ENCODE data around the gene ZNF507.

Gene ZNF507

GRCh38 chr19:32317086-32317485 is 28.3 kb upstream of the ZNF507 start:
- no peak overlapping the region for H3K27ac ChIP-seq
- H3K4me3 ChIP-seq (ENCODE audit: low read depth in 1 of 2, low read length in 1 of 2): no peak overlapping the region
- no peaks in the 10 kb centered on the region for H3K4me1 ChIP-seq (ENCODE audit: control insufficient read depth in 1 of 2, insufficient read depth in 1 of 2, low read depth in 1 of 2, low read length in 1 of 2)
- H3K36me3 ChIP-seq: no peaks in the 10 kb centered on the region
- H3K27me3 ChIP-seq: peaks cover 72% of the 10 kb centered on the region
- TF ChIP-seq, protein P1, sequence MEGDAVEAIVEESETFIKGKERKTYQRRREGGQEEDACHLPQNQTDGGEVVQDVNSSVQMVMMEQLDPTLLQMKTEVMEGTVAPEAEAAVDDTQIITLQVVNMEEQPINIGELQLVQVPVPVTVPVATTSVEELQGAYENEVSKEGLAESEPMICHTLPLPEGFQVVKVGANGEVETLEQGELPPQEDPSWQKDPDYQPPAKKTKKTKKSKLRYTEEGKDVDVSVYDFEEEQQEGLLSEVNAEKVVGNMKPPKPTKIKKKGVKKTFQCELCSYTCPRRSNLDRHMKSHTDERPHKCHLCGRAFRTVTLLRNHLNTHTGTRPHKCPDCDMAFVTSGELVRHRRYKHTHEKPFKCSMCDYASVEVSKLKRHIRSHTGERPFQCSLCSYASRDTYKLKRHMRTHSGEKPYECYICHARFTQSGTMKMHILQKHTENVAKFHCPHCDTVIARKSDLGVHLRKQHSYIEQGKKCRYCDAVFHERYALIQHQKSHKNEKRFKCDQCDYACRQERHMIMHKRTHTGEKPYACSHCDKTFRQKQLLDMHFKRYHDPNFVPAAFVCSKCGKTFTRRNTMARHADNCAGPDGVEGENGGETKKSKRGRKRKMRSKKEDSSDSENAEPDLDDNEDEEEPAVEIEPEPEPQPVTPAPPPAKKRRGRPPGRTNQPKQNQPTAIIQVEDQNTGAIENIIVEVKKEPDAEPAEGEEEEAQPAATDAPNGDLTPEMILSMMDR (IDR thresholded peaks at IDR 0.05): no peak
- H3K9me3 ChIP-seq: no peaks in the 10 kb centered on the region

GRCh38 chr19:32318884-32319520 is 26.4 kb upstream of the ZNF507 start:
- no peaks in the 10 kb centered on the region for H3K36me3 ChIP-seq
- H3K9me3 ChIP-seq: no peaks in the 10 kb centered on the region
- H3K27me3 ChIP-seq: peaks cover 62% of the 10 kb centered on the region
- TF ChIP-seq, protein P1 (IDR thresholded peaks at IDR 0.05): no peak
- H3K27ac ChIP-seq: no peak overlapping the region
- H3K4me1 ChIP-seq (ENCODE audit: control insufficient read depth in 1 of 2, insufficient read depth in 1 of 2, low read depth in 1 of 2, low read length in 1 of 2): no peaks in the 10 kb centered on the region
- no peak overlapping the region for H3K4me3 ChIP-seq (ENCODE audit: low read depth in 1 of 2, low read length in 1 of 2)

- Histone ChIP-seq H3K36me3 (no peaks in the 10 kb centered on the region), H3K27ac (no peak overlapping the region), H3K4me3 (ENCODE audit: low read depth in 1 of 2, low read length in 1 of 2) (no peak overlapping the region), H3K9me3 (no peaks in the 10 kb centered on the region), H3K4me1 (ENCODE audit: control insufficient read depth in 1 of 2, insufficient read depth in 1 of 2, low read depth in 1 of 2, low read length in 1 of 2) (no peaks in the 10 kb centered on the region), H3K27me3 (peaks cover 54% of the 10 kb centered on the region)
- TF ChIP-seq, protein P1 (IDR thresholded peaks at IDR 0.05): no peak
Observed at GRCh38 chr19:32322541-32322940, 22.9 kb upstream of the ZNF507 start.

GRCh38 chr19:32324631-32325285 is 20.7 kb upstream of the ZNF507 start:
- Histone ChIP-seq H3K36me3 (no peaks in the 10 kb centered on the region), H3K9me3 (no peaks in the 10 kb centered on the region), H3K27ac (no peak overlapping the region), H3K27me3 (peaks cover 46% of the 10 kb centered on the region), H3K4me3 (ENCODE audit: low read depth in 1 of 2, low read length in 1 of 2) (no peak overlapping the region), H3K4me1 (ENCODE audit: control insufficient read depth in 1 of 2, insufficient read depth in 1 of 2, low read depth in 1 of 2, low read length in 1 of 2) (no peaks in the 10 kb centered on the region)
- TF ChIP-seq, protein P1 (IDR thresholded peaks at IDR 0.05): no peak

- H3K36me3 ChIP-seq: no peaks in the 10 kb centered on the region
- H3K4me1 ChIP-seq (ENCODE audit: control insufficient read depth in 1 of 2, insufficient read depth in 1 of 2, low read depth in 1 of 2, low read length in 1 of 2): no peaks in the 10 kb centered on the region
- TF ChIP-seq, protein P1 (IDR thresholded peaks at IDR 0.05): no peak
- no peaks in the 10 kb centered on the region for H3K9me3 ChIP-seq
- H3K27me3 ChIP-seq: peaks cover 41% of the 10 kb centered on the region
- H3K4me3 ChIP-seq (ENCODE audit: low read depth in 1 of 2, low read length in 1 of 2): no peak overlapping the region
- H3K27ac ChIP-seq: no peak overlapping the region
Observed at GRCh38 chr19:32330213-32330857, 15.1 kb upstream of the ZNF507 start.

All from neutrophil (primary cell).